Calu3 (cell line): ENCODE results near the gene CITED4. TPM values are rescaled to one million over a fixed set of nuclear protein-coding genes. Genes with fewer than 3 reads are reported as not detected.

Experiments used
- BruUV-seq: library from RNA; stranded (reverse); fragments of 400-500 nt; replicated peaks from 2 replicates; lab custom pipeline; 2021; lab: Mats Ljungman, UMichigan
- CTCF ChIA-PET: fragments of 300-600 bp; sonication (Branson Sonifier 250); formaldehyde crosslinking; loops from one replicate; lab custom pipeline; 2022; ENCODE audit warnings: antibody characterized with exemption; lab: Charles Lee
- DNase-seq: peaks from one replicate; pipeline ENCODE4 v3.0.0; 2022
- H3K27ac Mint-ChIP-seq: one replicate; pipeline ENCODE4 v1.8.0; 2022; ENCODE audit warnings: mixed read lengths; ENCODE audit not compliant: unreplicated experiment
- H3K27me3 Mint-ChIP-seq: one replicate; pipeline ENCODE4 v1.8.0; 2022; ENCODE audit warnings: mixed read lengths; ENCODE audit not compliant: unreplicated experiment
- H3K36me3 Mint-ChIP-seq: one replicate; pipeline ENCODE4 v1.8.0; 2022; ENCODE audit warnings: mild to moderate bottlenecking, moderate library complexity, mixed read lengths; ENCODE audit not compliant: insufficient read depth, unreplicated experiment
- H3K4me1 Mint-ChIP-seq: one replicate; pipeline ENCODE4 v1.8.0; 2022; ENCODE audit warnings: mild to moderate bottlenecking, low read depth, mixed read lengths; ENCODE audit not compliant: unreplicated experiment
- H3K4me3 Mint-ChIP-seq: one replicate; pipeline ENCODE4 v1.8.0; 2022; ENCODE audit warnings: mild to moderate bottlenecking, low read depth, moderate library complexity, mixed read lengths; ENCODE audit not compliant: unreplicated experiment
- H3K9me3 Mint-ChIP-seq: one replicate; pipeline ENCODE4 v1.8.0; 2022; ENCODE audit warnings: low read depth, mixed read lengths; ENCODE audit not compliant: unreplicated experiment
- CTCF ChIP-seq: fragments of 200-600 bp; IDR thresholded peaks from one replicate; pipeline ENCODE4 v1.8.0; 2022; ENCODE audit warnings: antibody characterized with exemption; ENCODE audit not compliant: unreplicated experiment
- intact Hi-C: fragments of 100-400 bp; cut with micrococcal nuclease; formaldehyde crosslinking; loops from one replicate; pipeline ENCODE4 v1.10.0; 2022; ENCODE audit not compliant: unreplicated experiment
- total RNA-seq: library from RNA; stranded (reverse); gene quantifications from 2 replicates; pipeline ENCODE4 v1.2.3, GENCODE V29; 2022

The CITED4 gene
- total RNA-seq, 1 experiment from 2014 or later = 85.2 TPM

DNA sequence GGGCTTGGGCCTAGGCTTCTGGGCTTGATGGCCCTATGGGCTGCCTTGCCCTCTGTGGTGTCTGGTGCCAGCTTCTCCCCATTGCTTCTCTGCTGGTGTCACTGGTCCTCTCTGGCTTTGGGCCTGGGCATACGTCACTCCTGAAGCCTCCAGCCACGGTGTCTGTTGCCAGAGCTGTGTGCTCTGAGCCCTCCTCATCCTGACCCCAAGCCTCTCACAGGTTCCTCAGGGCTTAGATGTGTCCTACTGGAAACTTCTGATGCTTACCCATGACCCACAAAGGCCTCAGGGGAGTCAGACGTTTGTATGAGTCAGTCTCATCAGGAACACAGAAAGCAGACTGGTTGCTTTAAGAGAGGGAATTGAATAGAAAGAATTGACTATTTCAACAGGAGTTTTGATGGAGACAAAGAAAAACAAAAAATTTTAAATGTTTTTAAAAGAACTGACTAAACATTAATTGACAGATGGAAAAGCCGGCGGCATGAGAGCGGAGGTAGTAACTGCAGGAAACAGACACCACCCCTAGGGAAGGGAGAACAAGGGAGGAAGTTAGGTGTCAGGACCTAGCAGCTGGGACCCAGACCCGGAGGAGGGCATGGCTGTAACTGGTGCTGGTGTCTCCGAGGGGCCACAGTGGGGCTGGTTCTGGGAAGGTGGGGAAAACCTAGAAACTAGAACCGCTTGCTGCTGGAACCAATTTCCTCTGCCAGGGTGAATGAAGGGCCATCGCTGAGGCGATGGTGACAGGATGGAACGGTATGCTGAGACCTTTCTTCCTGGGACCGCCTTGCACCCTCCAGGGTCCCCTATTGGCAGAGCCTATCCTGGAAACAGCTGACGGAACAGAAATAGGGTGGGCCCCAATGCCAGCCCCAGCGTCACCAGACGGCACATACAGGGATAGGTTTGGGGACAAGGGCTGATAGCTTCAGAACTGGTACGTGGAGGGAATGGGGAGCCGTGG, 40.0 kb upstream of the CITED4 start:
- Mint-ChIP-seq H3K4me3 (no peak overlapping the region), H3K27me3 (no peaks in the 10 kb centered on the region), H3K27ac (peak overlapping the region; percentile 72), H3K4me1 (peaks cover 73% of the 10 kb centered on the region), H3K9me3 (no peaks in the 10 kb centered on the region), H3K36me3 (peaks cover 22% of the 10 kb centered on the region)
- BruUV-seq = TSS peak; percentile 50
- intact Hi-C loops = no loop called here
- peak; percentile 72 for DNase-seq
- CTCF ChIA-PET = interaction anchor here (0.8 to 1.2 kb wide), 3 partner anchors 30 to 48 kb away, joined by 3 to 9 read pairs (median 3); no protein-coding TSS in a partner anchor
- TF ChIP-seq CTCF = no peak

- peak; percentile 90 for DNase-seq
- Mint-ChIP-seq H3K4me1 (peaks cover 74% of the 10 kb centered on the region), H3K27me3 (no peaks in the 10 kb centered on the region), H3K4me3 (peak overlapping the region; percentile 35), H3K36me3 (peaks cover 26% of the 10 kb centered on the region), H3K27ac (peak overlapping the region; percentile 92), H3K9me3 (peaks cover 7% of the 10 kb centered on the region)
- CTCF ChIA-PET = interaction anchor here (0.6 to 3.1 kb wide), 5 partner anchors 23 to 49 kb away, joined by 3 to 19 read pairs (median 4); no protein-coding TSS in a partner anchor
- TSS peak; percentile 71 for BruUV-seq
- no peak for TF ChIP-seq CTCF
- intact Hi-C loops = loop anchor here (2.0 kb wide), 1 partner anchor 19 kb away; no protein-coding TSS in a partner anchor
These were observed 37.2 kb upstream of the CITED4 start for GRCh38 chr1:40899230-40899870.

DNA sequence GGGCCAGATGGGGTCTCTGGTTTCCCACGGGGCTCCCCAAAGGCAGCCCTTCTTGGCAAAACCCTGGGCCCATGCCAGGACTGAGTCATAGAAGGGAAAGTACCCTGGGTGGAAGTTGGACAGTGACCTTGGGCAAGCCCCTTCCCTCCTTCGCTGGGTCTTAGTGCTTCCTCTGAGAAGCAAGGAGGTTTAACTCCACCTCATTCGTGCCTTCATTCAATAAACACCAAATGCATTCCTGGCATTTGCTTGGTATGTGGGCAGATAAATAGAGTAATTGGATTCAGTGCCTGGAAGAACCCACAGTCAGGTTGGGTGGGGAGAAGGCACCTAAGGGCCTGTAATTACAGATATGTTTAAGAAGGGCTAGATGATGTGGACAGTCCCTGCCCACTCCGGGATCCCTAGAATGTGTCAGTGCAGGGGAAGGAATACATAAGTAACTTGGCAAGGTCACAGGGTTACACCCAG, 36.3 kb upstream of the CITED4 start:
- H3K36me3 Mint-ChIP-seq = peaks cover 26% of the 10 kb centered on the region
- peak overlapping the region; percentile 39 for H3K4me3 Mint-ChIP-seq
- H3K4me1 Mint-ChIP-seq = peaks cover 65% of the 10 kb centered on the region
- CTCF ChIA-PET = interaction anchor here (0.6 to 3.1 kb wide), 6 partner anchors 9 to 50 kb away, joined by 3 to 19 read pairs (median 4); partner anchors contain the start of gene CITED4
- intact Hi-C loops = loop anchor here (1.0 to 2.0 kb wide), 4 partner anchors 20 to 50 kb away; partner anchors contain the start of gene CITED4
- TF ChIP-seq CTCF = no peak
- BruUV-seq = no TSS peak
- H3K27me3 Mint-ChIP-seq = no peaks in the 10 kb centered on the region
- H3K27ac Mint-ChIP-seq = peak overlapping the region; percentile 92
- DNase-seq = peak; percentile 89
- H3K9me3 Mint-ChIP-seq = peaks cover 7% of the 10 kb centered on the region

GRCh38 chr1:40897513-40897912, 35.4 kb upstream of the CITED4 start:
- DNase-seq = peak; percentile 48
- no TSS peak for BruUV-seq
- H3K4me3 Mint-ChIP-seq = peak overlapping the region; percentile 1
- H3K9me3 Mint-ChIP-seq = peaks cover 12% of the 10 kb centered on the region
- no peak for TF ChIP-seq CTCF
- peak overlapping the region; percentile 92 for H3K27ac Mint-ChIP-seq
- H3K36me3 Mint-ChIP-seq = peaks cover 26% of the 10 kb centered on the region
- CTCF ChIA-PET = interaction anchor here (0.6 to 3.1 kb wide), 6 partner anchors 7 to 51 kb away, joined by 3 to 19 read pairs (median 6); partner anchors contain the start of gene CITED4
- intact Hi-C loops = no loop called here
- H3K27me3 Mint-ChIP-seq = no peaks in the 10 kb centered on the region
- peaks cover 55% of the 10 kb centered on the region for H3K4me1 Mint-ChIP-seq
